ENCODE data around the gene BTN2A1.

The BTN2A1 gene

GRCh38 chr6:26472549-26473290, 15.0 kb downstream of the BTN2A1 start:
- no peak for DNase-seq

- no peak for DNase-seq
Observed at GRCh38 chr6:26473429-26473757, 15.6 kb downstream of the BTN2A1 start.

- DNase-seq: peak; percentile 69
Observed at GRCh38 chr6:26473758-26474438, 16.1 kb downstream of the BTN2A1 start.

- DNase-seq: no peak
Observed at GRCh38 chr6:26474439-26474881, 16.7 kb downstream of the BTN2A1 start.

- no peak for DNase-seq
Observed at GRCh38 chr6:26475823-26476729, 18.3 kb downstream of the BTN2A1 start.

- no peak for DNase-seq
Observed at GRCh38 chr6:26476896-26477295, 19.1 kb downstream of the BTN2A1 start.

- DNase-seq: no peak
Observed at GRCh38 chr6:26477426-26477825, 19.7 kb downstream of the BTN2A1 start.

- DNase-seq: no peak
Observed at GRCh38 chr6:26478100-26478984, 20.6 kb downstream of the BTN2A1 start.

GRCh38 chr6:26478985-26479278, 21.2 kb downstream of the BTN2A1 start:
- no peak for DNase-seq

- no peak for DNase-seq
Observed at GRCh38 chr6:26482338-26482737, 24.6 kb downstream of the BTN2A1 start.

GRCh38 chr6:26483727-26484126, 26.0 kb downstream of the BTN2A1 start:
- no peak for DNase-seq

GRCh38 chr6:26484161-26484560, 26.4 kb downstream of the BTN2A1 start:
- DNase-seq: no peak

GRCh38 chr6:26485112-26485780, 27.5 kb downstream of the BTN2A1 start:
- no peak for DNase-seq

GRCh38 chr6:26486358-26486757, 28.6 kb downstream of the BTN2A1 start:
- DNase-seq: no peak

- DNase-seq: no peak
Observed at GRCh38 chr6:26487466-26487865, 29.7 kb downstream of the BTN2A1 start.

GRCh38 chr6:26489996-26490964, 32.5 kb downstream of the BTN2A1 start:
- no peak for DNase-seq

- no peak for DNase-seq
Observed at GRCh38 chr6:26491604-26492003, 33.8 kb downstream of the BTN2A1 start.

GRCh38 chr6:26493258-26493657, 35.5 kb downstream of the BTN2A1 start:
- DNase-seq: no peak

GRCh38 chr6:26494117-26494516, 36.4 kb downstream of the BTN2A1 start:
- no peak for DNase-seq

GRCh38 chr6:26495281-26495680, 37.5 kb downstream of the BTN2A1 start:
- no peak for DNase-seq

GRCh38 chr6:26497610-26498009, 39.9 kb downstream of the BTN2A1 start:
- DNase-seq: no peak
